ENCODE results near the gene TMEM100.

TMEM100 gene

GRCh38 chr17:55743103-55743679 lies 20.5 kb upstream of the TMEM100 start:
- no peak for DNase-seq (ENCODE audit: low spot score)

- DNase-seq (ENCODE audit: low spot score) = no peak
Observed at GRCh38 chr17:55742272-55743102, 19.8 kb upstream of the TMEM100 start.

- no peak for DNase-seq (ENCODE audit: low spot score)
Observed at GRCh38 chr17:55741356-55741700, 18.7 kb upstream of the TMEM100 start.

- no peak for DNase-seq (ENCODE audit: low spot score)
Observed at GRCh38 chr17:55740511-55741355, 18.1 kb upstream of the TMEM100 start.

- no peak for DNase-seq (ENCODE audit: low spot score)
Observed at GRCh38 chr17:55737976-55738501, 15.4 kb upstream of the TMEM100 start.

GRCh38 chr17:55735731-55736405 lies 13.2 kb upstream of the TMEM100 start:
- peak; percentile 31 for DNase-seq (ENCODE audit: low spot score)

- no peak for DNase-seq (ENCODE audit: low spot score)
Observed at GRCh38 chr17:55734128-55734781, 11.6 kb upstream of the TMEM100 start.

- DNase-seq (ENCODE audit: low spot score) = no peak
Observed at GRCh38 chr17:55731586-55732250, 9.1 kb upstream of the TMEM100 start.

- DNase-seq (ENCODE audit: low spot score) = no peak
Observed at GRCh38 chr17:55730808-55731207, 8.1 kb upstream of the TMEM100 start.

- no peak for DNase-seq (ENCODE audit: low spot score)
Observed at GRCh38 chr17:55730380-55730779, 7.7 kb upstream of the TMEM100 start.

- DNase-seq (ENCODE audit: low spot score) = no peak
Observed at GRCh38 chr17:55729484-55729883, 6.8 kb upstream of the TMEM100 start.

- DNase-seq (ENCODE audit: low spot score) = no peak
Observed at GRCh38 chr17:55728833-55729232, 6.2 kb upstream of the TMEM100 start.

- no peak for DNase-seq (ENCODE audit: low spot score)
Observed at GRCh38 chr17:55728361-55728760, 5.7 kb upstream of the TMEM100 start.

- DNase-seq (ENCODE audit: low spot score) = no peak
Observed at GRCh38 chr17:55727920-55728319, 5.3 kb upstream of the TMEM100 start.

- no peak for DNase-seq (ENCODE audit: low spot score)
Observed at GRCh38 chr17:55727275-55727674, 4.6 kb upstream of the TMEM100 start.

GRCh38 chr17:55726440-55726839 lies 3.8 kb upstream of the TMEM100 start:
- no peak for DNase-seq (ENCODE audit: low spot score)

GRCh38 chr17:55723488-55723848 lies 804 bp upstream of the TMEM100 start:
- DNase-seq (ENCODE audit: low spot score) = no peak

GRCh38 chr17:55722016-55722736 lies 488 bp downstream of the TMEM100 start:
- no peak for DNase-seq (ENCODE audit: low spot score)

GRCh38 chr17:55720919-55721836 lies 1.5 kb downstream of the TMEM100 start:
- no peak for DNase-seq (ENCODE audit: low spot score)

Measured in kidney capillary endothelial cell (primary cell).